Skeletal muscle tissue (tissue), 5 donors: ENCODE results near the gene MFSD8. TPM values are rescaled to one million over a fixed set of nuclear protein-coding genes. Genes with fewer than 3 reads are reported as not detected.

Experiments used
- H3K27ac ChIP-seq: one replicate; pipeline ENCODE4 v1.7.0; 2013; ENCODE audit warnings: mild to moderate bottlenecking, low read depth, low read length, inconsistent platforms
- H3K27me3 ChIP-seq, 3 donors: one replicate each; pipeline ENCODE4 v1.7.0; 2013; ENCODE audit warnings: low read length in 3 of 3; ENCODE audit not compliant: control insufficient read depth in 3 of 3, insufficient read depth in 3 of 3
- H3K36me3 ChIP-seq, 3 donors: one replicate each; pipeline ENCODE4 v1.7.0; 2013; ENCODE audit warnings: low read length in 3 of 3; ENCODE audit not compliant: control insufficient read depth in 3 of 3, insufficient read depth in 3 of 3
- H3K4me1 ChIP-seq, 3 donors: one replicate each; pipeline ENCODE4 v1.7.0; 2013; ENCODE audit warnings: low read length in 3 of 3, mild to moderate bottlenecking in 3 of 3; ENCODE audit not compliant: control insufficient read depth in 3 of 3, insufficient read depth in 3 of 3
- H3K4me3 ChIP-seq, 3 donors: one replicate each; pipeline ENCODE4 v1.7.0; 2013; ENCODE audit warnings: low read length in 3 of 3
- H3K9ac ChIP-seq, 3 donors: one replicate each; pipeline ENCODE4 v1.7.0; 2013; ENCODE audit warnings: low read length in 3 of 3, mild to moderate bottlenecking in 3 of 3, moderate library complexity in 2 of 3, low read depth in 1 of 3
- H3K9me3 ChIP-seq, 3 donors: one replicate each; pipeline ENCODE4 v1.7.0; 2013; ENCODE audit warnings: low read length in 3 of 3; ENCODE audit not compliant: control insufficient read depth in 3 of 3
- small RNA-seq: library from RNA; depleted of rRNA; stranded (forward); fragments of <200 nt; gene quantifications from one replicate; pipeline ENCODE3, GENCODE V24; 2014
- total RNA-seq: library from RNA; depleted of rRNA; stranded (reverse); fragments of >200 nt; gene quantifications from one replicate; pipeline ENCODE4 v1.2.3, GENCODE V29; 2014
- donor health status: Osteomylitis.

Gene MFSD8
- total RNA-seq, 1 donor from 2014 or later = 37.1 TPM

- Histone ChIP-seq H3K9me3 (peaks cover 0 to 3% (median 0%) of the 10 kb centered on the region in 3 donors), H3K27me3 (no peaks in the 10 kb centered on the region), H3K9ac (no peak overlapping the region), H3K36me3 (no peaks in the 10 kb centered on the region), H3K4me3 (no peak overlapping the region), H3K27ac (no peak overlapping the region), H3K4me1 (no peaks in the 10 kb centered on the region)
Observed at GRCh38 chr4:127870281-127870680, 94.7 kb downstream of the MFSD8 start.

GRCh38 chr4:127868196-127868595 is 96.8 kb downstream of the MFSD8 start:
- H3K9me3 ChIP-seq = peaks cover 0 to 3% (median 0%) of the 10 kb centered on the region in 3 donors
- no peak overlapping the region for H3K9ac ChIP-seq
- H3K27ac ChIP-seq = no peak overlapping the region
- no peak overlapping the region for H3K4me3 ChIP-seq
- no peaks in the 10 kb centered on the region for H3K4me1 ChIP-seq
- no peaks in the 10 kb centered on the region for H3K36me3 ChIP-seq
- no peaks in the 10 kb centered on the region for H3K27me3 ChIP-seq

Small RNA genes lying within 50 kb of the gene (small RNA-seq; reads per million reads assigned to genes)
- gene RNU6-583P = not detected

Other genes starting within 250 kb of the MFSD8 start
- not detected for gene SLC25A31, start 234.8 kb downstream of the MFSD8 start, total RNA-seq
- 1.6 TPM for gene HSPA4L, start 182.9 kb downstream of the MFSD8 start, total RNA-seq
- gene PLK4, start 84.3 kb downstream of the MFSD8 start, total RNA-seq = 5.7 TPM
- gene ABHD18, start 233 bp upstream of the MFSD8 start, total RNA-seq = 13.6 TPM
- 32.9 TPM for gene LARP1B, start 96.1 kb upstream of the MFSD8 start, total RNA-seq